GM12878 (cell line): Measurements from ENCODE around the gene SLC39A11. TPM values are rescaled to one million over a fixed set of nuclear protein-coding genes. Genes with fewer than 3 reads are reported as not detected.

Experiments
- ATAC-seq: fragments of 200-7000 bp; cut with Tn5 transposase; 3 replicates; pipeline ENCODE4 v1.9.1; 2020; ENCODE audit warnings: mild to moderate bottlenecking, moderate library complexity
- BruUV-seq: library from RNA; stranded (reverse); fragments of 400-500 nt; replicated peaks from 2 replicates; lab custom pipeline; 2021; lab: Mats Ljungman, UMichigan
- CTCF ChIA-PET: fragments of 300-600 bp; sonication (Branson Sonifier 250); formaldehyde crosslinking; extraction: SDS; loops from one replicate; lab custom pipeline; 2021; ENCODE audit warnings: inconsistent platforms; lab: Yijun Ruan, JAX
- POLR2A ChIA-PET: fragments of 350-600 bp; formaldehyde crosslinking; extraction: SDS; loops from one replicate; lab custom pipeline; 2021; ENCODE audit warnings: inconsistent platforms; lab: Charles Lee
- RAD21 ChIA-PET: fragments of 300-600 bp; sonication (Branson Sonifier 250); formaldehyde crosslinking; loops from one replicate; lab custom pipeline; 2023; ENCODE audit warnings: antibody characterized with exemption; ENCODE audit not compliant: unreplicated experiment; lab: Charles Lee
- SMC1A ChIA-PET: fragments of 300-600 bp; sonication (Branson Sonifier 250); formaldehyde crosslinking; loops from one replicate; lab custom pipeline; 2023; ENCODE audit not compliant: unreplicated experiment, uncharacterized antibody; lab: Charles Lee
- DNase-seq: peaks from one replicate; pipeline ENCODE4 v3.0.0-alpha.2; 2011; ENCODE audit warnings: low read depth, low spot score
- FAIRE-seq: peaks from 3 replicates; lab custom pipeline; 2011; peaks lifted over from hg19 to GRCh38; lab: Jason Lieb, UNC
- H2AFZ ChIP-seq: 2 replicates; pipeline ENCODE4 v1.6.0; 2011; ENCODE audit warnings: low read depth, low read length, control low read depth; ENCODE audit not compliant: control insufficient read depth
- H3K27ac ChIP-seq: 2 replicates; pipeline ENCODE4 v1.5.1; 2011; ENCODE audit warnings: control low read depth; ENCODE audit not compliant: control insufficient read depth, insufficient read depth
- H3K27me3 ChIP-seq, 2 experiments: replicated peaks in 1 of 2; 2 replicates each; pipeline versions ENCODE4 v1.6.0 to v1.6.1; 2011; ENCODE audit warnings: low read length in 1 of 2; ENCODE audit not compliant: control insufficient read depth in 2 of 2, insufficient read depth in 2 of 2
- H3K36me3 ChIP-seq, 2 experiments: 2 replicates each; pipeline ENCODE4 v1.5.1; 2011; ENCODE audit warnings: low read length in 1 of 2; ENCODE audit not compliant: control insufficient read depth in 2 of 2, insufficient read depth in 2 of 2
- H3K4me1 ChIP-seq: 2 replicates; pipeline ENCODE4 v1.6.1; 2011; ENCODE audit warnings: mild to moderate bottlenecking, low read length, moderate library complexity, mixed read lengths; ENCODE audit not compliant: control insufficient read depth, insufficient read depth
- H3K4me2 ChIP-seq: 2 replicates; pipeline ENCODE4 v1.6.0; 2011; ENCODE audit warnings: control low read depth; ENCODE audit not compliant: control insufficient read depth, insufficient read depth
- H3K4me3 ChIP-seq: fragments of 200-600 bp; sonication (generic); 2 replicates; pipeline ENCODE4 v1.5.1; 2016
- H3K79me2 ChIP-seq: 2 replicates; pipeline ENCODE4 v1.6.0; 2011; ENCODE audit warnings: low read length; ENCODE audit not compliant: control insufficient read depth, insufficient read depth
- H3K9ac ChIP-seq: 2 replicates; pipeline ENCODE4 v1.8.0; 2011; ENCODE audit warnings: low read length, control low read depth, mixed read lengths; ENCODE audit not compliant: control insufficient read depth, insufficient read depth
- H3K9me3 ChIP-seq: replicated peaks from 3 replicates; pipeline ENCODE4 v1.5.1; 2011; ENCODE audit warnings: mild to moderate bottlenecking, low read length; ENCODE audit not compliant: control insufficient read depth, insufficient read depth
- H4K20me1 ChIP-seq: 2 replicates; pipeline ENCODE4 v1.6.0; 2011; ENCODE audit not compliant: control insufficient read depth, insufficient read depth
- CBX5 ChIP-seq: sonication (generic); IDR thresholded peaks from 2 replicates; pipeline ENCODE4 v1.6.1; 2016; ENCODE audit warnings: low read depth, moderate library complexity, mild to moderate bottlenecking, inconsistent platforms
- IKZF2 ChIP-seq, 2 experiments: fragments of 450-650 bp; IDR thresholded peaks; 2 replicates each; pipeline ENCODE4 v1.6.1; 2017; ENCODE audit warnings: mild to moderate bottlenecking in 2 of 2, moderate library complexity in 2 of 2
- LARP7 ChIP-seq: fragments of 450-650 bp; IDR thresholded peaks from 2 replicates; pipeline ENCODE4 v1.6.1; 2017; ENCODE audit warnings: mild to moderate bottlenecking
- NFYB ChIP-seq: IDR thresholded peaks from 2 replicates; pipeline ENCODE4 v1.6.1; 2011; ENCODE audit warnings: low read depth, mild to moderate bottlenecking, low read length, improper control_type of control experiment, moderate library complexity; ENCODE audit not compliant: insufficient read depth
- RB1 ChIP-seq: fragments of 450-650 bp; formaldehyde crosslinking; IDR thresholded peaks from 2 replicates; pipeline ENCODE4 v1.6.1; 2017; ENCODE audit warnings: mild to moderate bottlenecking, borderline replicate concordance
- SMAD5 ChIP-seq: IDR thresholded peaks from 2 replicates; pipeline ENCODE4 v1.6.1; 2016; ENCODE audit warnings: antibody characterized with exemption, low read depth
- TCF12 ChIP-seq: IDR thresholded peaks from 2 replicates; pipeline ENCODE4 v1.6.1; 2011; ENCODE audit warnings: low read depth, mild to moderate bottlenecking, low read length
- WGBS: methylation state at CpG from one replicate; pipeline ENCODE4 v1.1.6; 2016; ENCODE audit warnings: low lambda C conversion rate; ENCODE audit not compliant: insufficient replicate concordance, insufficient coverage; ENCODE audit errors: missing lambda C conversion rate; 5-methylcytosine and 5-hydroxymethylcytosine counted together
- in situ Hi-C: fragments of 300-500 bp; cut with MboI; formaldehyde crosslinking; loops from 9 replicates; pipeline ENCODE4 v1.14.3; 2018; ENCODE audit warnings: mixed read lengths
- intact Hi-C: fragments of 100-400 bp; cut with micrococcal nuclease; formaldehyde crosslinking; loops from one replicate; pipeline ENCODE4 v1.14.2; 2022; ENCODE audit not compliant: unreplicated experiment
- polyA plus RNA-seq, 11 experiments: library from polyadenylated mRNA; depleted of rRNA in 4 of 11; unstranded in 6 of 11; stranded (reverse) in 5 of 11; fragments of >200 nt; fragmentation: Nextera tagmentation in 4 of 11; fragmentation: Illumina TruSeq in 1 of 11; extraction: Ambion mirVana in 4 of 11; extraction: Trizol in 1 of 11; gene quantifications; 1 replicate in 1 of 11; 2 replicates in 10 of 11; pipeline versions ENCODE4 v1.2.1 to v1.2.3, GENCODE V29; 2011 to 2016; ENCODE audit warnings: inconsistent platforms in 2 of 11, missing spikeins in 2 of 11, low read depth in 1 of 11
- total RNA-seq, 4 experiments: library from RNA; depleted of rRNA in 3 of 4; stranded (reverse); fragments of >200 nt in 3 of 4; fragmentation: Illumina TruSeq in 1 of 4; extraction: Trizol in 1 of 4; gene quantifications; 2 replicates each; pipeline versions ENCODE4 v1.2.1 to v1.2.3, GENCODE V29; 2013 to 2021
- TF ChIP-seq, protein P1 (sequence below): fragments of 450-650 bp; IDR thresholded peaks from 2 replicates; pipeline ENCODE4 v1.6.1; 2017; ENCODE audit warnings: mild to moderate bottlenecking, moderate library complexity

SLC39A11 gene
- total and polyA plus RNA-seq, 10 of the 15 experiments (the other 5 are each of a cell fraction or from before 2014, with no cell fraction given), result 8.6 to 23.8 (median 14.0) TPM

DNA sequence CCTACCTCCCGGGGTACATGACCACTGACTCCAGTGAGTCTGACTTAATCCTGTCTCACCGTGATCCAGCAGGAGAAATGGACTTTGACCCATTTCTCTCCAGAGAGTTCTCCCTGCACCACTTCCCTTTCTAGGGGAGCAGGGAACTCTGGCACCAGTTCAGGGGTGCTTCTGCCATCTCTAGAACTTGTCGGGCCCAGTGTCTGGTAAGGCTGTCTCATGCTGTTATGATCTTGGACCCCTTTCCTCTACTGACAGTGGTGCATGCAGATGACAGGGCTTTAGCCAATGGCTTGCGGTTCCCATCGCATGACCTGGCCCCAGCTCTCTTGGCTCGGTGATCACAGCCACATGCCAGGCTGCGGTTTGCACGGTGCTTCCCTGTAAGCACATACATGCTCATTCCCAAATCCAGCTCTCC, 62.0 kb downstream of the SLC39A11 start:
- ChIA-PET CTCF (no interaction called here), SMC1A (interaction anchor here (0.9 to 1.2 kb wide), 2 partner anchors 129 to 303 kb away, joined by 3 read pairs; no protein-coding TSS in a partner anchor), POLR2A (no interaction called here), RAD21 (no interaction called here)
- no peak overlapping the region for H3K9ac ChIP-seq
- H3K9me3 ChIP-seq, result no peaks in the 10 kb centered on the region
- H3K27me3 ChIP-seq, result no peaks in the 10 kb centered on the region
- intact Hi-C loops (no loop called here), in situ Hi-C loops (no loop called here)
- H4K20me1 ChIP-seq, result no peaks in the 10 kb centered on the region
- WGBS, result 97% methylated on average over 8 of the region's 8 CpGs
- no peak overlapping the region for H2AFZ ChIP-seq
- H3K4me3 ChIP-seq, result no peak overlapping the region
- H3K79me2 ChIP-seq, result no peaks in the 10 kb centered on the region
- no peak for TF ChIP-seq CBX5
- TF ChIP-seq SMAD5, result no peak
- DNase-seq (no peak), FAIRE-seq (no peak), ATAC-seq (no peak)
- H3K4me1 ChIP-seq, result no peaks in the 10 kb centered on the region; the same call in 1 of the 2 replicates
- H3K36me3 ChIP-seq, result peaks cover 0 to 12% of the 10 kb centered on the region in 2 experiments; a peak in 2 of 4 replicates
- TSS peak; percentile 35 for BruUV-seq
- no peak overlapping the region for H3K27ac ChIP-seq
- H3K4me2 ChIP-seq, result no peak overlapping the region

DNA sequence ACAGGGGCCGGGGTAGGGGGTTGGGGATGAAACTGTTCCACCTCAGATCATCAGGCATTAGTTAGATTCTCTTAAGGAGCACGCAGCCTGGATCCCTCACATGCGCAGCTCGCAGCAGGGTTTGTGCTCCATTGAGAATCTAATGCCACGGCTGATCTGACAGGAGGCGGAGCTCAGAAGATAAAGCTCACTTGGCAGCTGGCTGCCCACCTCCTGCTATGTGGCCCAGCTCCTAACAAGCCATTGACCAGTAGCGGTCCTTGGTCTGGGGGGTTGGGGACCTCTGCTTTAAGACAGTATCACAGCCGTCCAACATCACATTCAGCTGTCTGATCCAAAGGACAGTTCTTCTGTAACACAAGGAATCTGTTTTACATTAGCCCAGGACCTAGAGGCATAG, 62.5 kb downstream of the SLC39A11 start:
- intact Hi-C loops (no loop called here), in situ Hi-C loops (no loop called here)
- Histone ChIP-seq H3K4me1 (no peaks in the 10 kb centered on the region; the same call in 1 of the 2 replicates), H2AFZ (no peak overlapping the region), H3K79me2 (no peaks in the 10 kb centered on the region), H3K27ac (no peak overlapping the region), H3K27me3 (no peaks in the 10 kb centered on the region), H3K4me3 (no peak overlapping the region), H3K4me2 (no peak overlapping the region), H4K20me1 (no peaks in the 10 kb centered on the region), H3K9me3 (no peaks in the 10 kb centered on the region), H3K36me3 (peaks cover 0 to 12% of the 10 kb centered on the region in 2 experiments; a peak in 2 of 4 replicates), H3K9ac (no peak overlapping the region)
- RAD21 ChIA-PET, result no interaction called here
- no peak for TF ChIP-seq RB1
- TF ChIP-seq TCF12, result no peak
- TF ChIP-seq IKZF2 (IDR thresholded peaks at IDR 0.05), result no peak
- no peak for TF ChIP-seq NFYB
- TF ChIP-seq LARP7, result no peak
- TF ChIP-seq, protein P1, sequence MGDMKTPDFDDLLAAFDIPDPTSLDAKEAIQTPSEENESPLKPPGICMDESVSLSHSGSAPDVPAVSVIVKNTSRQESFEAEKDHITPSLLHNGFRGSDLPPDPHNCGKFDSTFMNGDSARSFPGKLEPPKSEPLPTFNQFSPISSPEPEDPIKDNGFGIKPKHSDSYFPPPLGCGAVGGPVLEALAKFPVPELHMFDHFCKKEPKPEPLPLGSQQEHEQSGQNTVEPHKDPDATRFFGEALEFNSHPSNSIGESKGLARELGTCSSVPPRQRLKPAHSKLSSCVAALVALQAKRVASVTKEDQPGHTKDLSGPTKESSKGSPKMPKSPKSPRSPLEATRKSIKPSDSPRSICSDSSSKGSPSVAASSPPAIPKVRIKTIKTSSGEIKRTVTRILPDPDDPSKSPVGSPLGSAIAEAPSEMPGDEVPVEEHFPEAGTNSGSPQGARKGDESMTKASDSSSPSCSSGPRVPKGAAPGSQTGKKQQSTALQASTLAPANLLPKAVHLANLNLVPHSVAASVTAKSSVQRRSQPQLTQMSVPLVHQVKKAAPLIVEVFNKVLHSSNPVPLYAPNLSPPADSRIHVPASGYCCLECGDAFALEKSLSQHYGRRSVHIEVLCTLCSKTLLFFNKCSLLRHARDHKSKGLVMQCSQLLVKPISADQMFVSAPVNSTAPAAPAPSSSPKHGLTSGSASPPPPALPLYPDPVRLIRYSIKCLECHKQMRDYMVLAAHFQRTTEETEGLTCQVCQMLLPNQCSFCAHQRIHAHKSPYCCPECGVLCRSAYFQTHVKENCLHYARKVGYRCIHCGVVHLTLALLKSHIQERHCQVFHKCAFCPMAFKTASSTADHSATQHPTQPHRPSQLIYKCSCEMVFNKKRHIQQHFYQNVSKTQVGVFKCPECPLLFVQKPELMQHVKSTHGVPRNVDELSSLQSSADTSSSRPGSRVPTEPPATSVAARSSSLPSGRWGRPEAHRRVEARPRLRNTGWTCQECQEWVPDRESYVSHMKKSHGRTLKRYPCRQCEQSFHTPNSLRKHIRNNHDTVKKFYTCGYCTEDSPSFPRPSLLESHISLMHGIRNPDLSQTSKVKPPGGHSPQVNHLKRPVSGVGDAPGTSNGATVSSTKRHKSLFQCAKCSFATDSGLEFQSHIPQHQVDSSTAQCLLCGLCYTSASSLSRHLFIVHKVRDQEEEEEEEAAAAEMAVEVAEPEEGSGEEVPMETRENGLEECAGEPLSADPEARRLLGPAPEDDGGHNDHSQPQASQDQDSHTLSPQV, result no peak
- FAIRE-seq, result no peak
- WGBS, result 99% methylated on average over 8 of the region's 8 CpGs
- BruUV-seq, result no TSS peak
- CTCF ChIA-PET, result interaction anchor here (0.6 kb wide), 1 partner anchor 278 kb away, joined by 3 read pairs; no protein-coding TSS in a partner anchor
- SMC1A ChIA-PET, result no interaction called here
- POLR2A ChIA-PET, result no interaction called here
- no peak for DNase-seq
- no peak for ATAC-seq
